CD14-positive monocyte (primary cell): ENCODE measurements around the gene OPRM1. TPM values are rescaled to one million over a fixed set of nuclear protein-coding genes. Genes with fewer than 3 reads are reported as not detected.

Experiments
- DNase-seq, 3 donors: peaks; one replicate each; pipeline ENCODE4 v3.0.0-alpha.2; 2011 to 2022
- H2AFZ ChIP-seq: 2 replicates; pipeline ENCODE4 v1.6.0; 2012; ENCODE audit warnings: mild to moderate bottlenecking, low read depth, low read length, inconsistent platforms; ENCODE audit not compliant: insufficient read depth, poor library complexity, severe bottlenecking
- H3K27ac ChIP-seq, 2 donors: 1 replicate in 1 of 2; 2 replicates in 1 of 2; pipeline ENCODE4 v1.5.1; 2012 to 2013; ENCODE audit warnings: low read length in 2 of 2, control low read depth in 1 of 2, inconsistent platforms in 1 of 2, low read depth in 1 of 2, mild to moderate bottlenecking in 1 of 2
- H3K27me3 ChIP-seq, 2 donors: one replicate each; pipeline versions ENCODE4 v1.6.0 to v1.6.1; 2011 to 2013; ENCODE audit warnings: low read length in 2 of 2; ENCODE audit not compliant: control insufficient read depth in 2 of 2, insufficient read depth in 2 of 2
- H3K36me3 ChIP-seq, 2 donors: replicated peaks in 1 of 2; 1 replicate in 1 of 2; 2 replicates in 1 of 2; pipeline versions ENCODE4 v1.5.1 to v1.6.1; 2012 to 2013; ENCODE audit warnings: low read length in 2 of 2, control low read depth in 1 of 2, inconsistent platforms in 1 of 2, mild to moderate bottlenecking in 1 of 2; ENCODE audit not compliant: insufficient read depth in 2 of 2, control insufficient read depth in 1 of 2
- H3K4me1 ChIP-seq, 2 donors: 1 replicate in 1 of 2; 2 replicates in 1 of 2; pipeline versions ENCODE4 v1.5.1 to v1.6.1; 2012 to 2013; ENCODE audit warnings: low read length in 2 of 2, control low read depth in 1 of 2, inconsistent platforms in 1 of 2, mild to moderate bottlenecking in 1 of 2, moderate library complexity in 1 of 2; ENCODE audit not compliant: insufficient read depth in 2 of 2, control insufficient read depth in 1 of 2
- H3K4me2 ChIP-seq: replicated peaks from 2 replicates; pipeline ENCODE3; 2012; ENCODE audit warnings: low read length, moderate library complexity, mild to moderate bottlenecking; ENCODE audit not compliant: poor library complexity, severe bottlenecking; ENCODE audit errors: extremely low read depth
- H3K4me3 ChIP-seq, 3 experiments: fragments of 200-600 bp in 1 of 3; sonication (generic) in 1 of 3; replicated peaks in 1 of 3; 1 replicate in 2 of 3; 2 replicates in 1 of 3; pipeline ENCODE4 v1.5.1; 2011 to 2013; ENCODE audit warnings: low read length in 3 of 3, mild to moderate bottlenecking in 3 of 3, control low read depth in 2 of 3, low read depth in 2 of 3, inconsistent platforms in 1 of 3, moderate library complexity in 1 of 3
- H3K79me2 ChIP-seq: 2 replicates; pipeline ENCODE4 v1.6.0; 2012; ENCODE audit warnings: mild to moderate bottlenecking, control low read depth, inconsistent platforms, low read length, moderate library complexity; ENCODE audit not compliant: insufficient read depth
- H3K9ac ChIP-seq: 2 replicates; pipeline ENCODE4 v1.6.0; 2017; ENCODE audit warnings: low read length, mild to moderate bottlenecking; ENCODE audit not compliant: insufficient read depth, poor library complexity, severe bottlenecking
- H3K9me3 ChIP-seq, 2 donors: replicated peaks in 1 of 2; 1 replicate in 1 of 2; 2 replicates in 1 of 2; pipeline versions ENCODE4 v1.5.1 to v1.6.1; 2012 to 2013; ENCODE audit warnings: low read length in 2 of 2, control low read depth in 1 of 2; ENCODE audit not compliant: control insufficient read depth in 1 of 2, insufficient read depth in 1 of 2
- H4K20me1 ChIP-seq: 2 replicates; pipeline ENCODE4 v1.6.0; 2012; ENCODE audit warnings: mild to moderate bottlenecking, low read length, control low read depth, moderate library complexity; ENCODE audit not compliant: insufficient read depth
- H3K27ac Mint-ChIP-seq, 7 donors: one replicate each; pipeline ENCODE4 v1.8.0; 2020; ENCODE audit warnings: mild to moderate bottlenecking in 7 of 7, mixed read lengths in 7 of 7, moderate library complexity in 6 of 7, inconsistent platforms in 2 of 7
- H3K27me3 Mint-ChIP-seq, 3 donors: one replicate each; pipeline ENCODE4 v1.8.0; 2021 to 2022; ENCODE audit warnings: low read depth in 3 of 3, mild to moderate bottlenecking in 3 of 3, mixed read lengths in 3 of 3, moderate library complexity in 3 of 3, inconsistent platforms in 1 of 3
- H3K36me3 Mint-ChIP-seq, 2 donors: one replicate each; pipeline ENCODE4 v1.8.0; 2020; ENCODE audit warnings: mixed read lengths in 2 of 2, inconsistent platforms in 1 of 2, mild to moderate bottlenecking in 1 of 2
- H3K4me1 Mint-ChIP-seq: one replicate; pipeline ENCODE4 v1.8.0; 2020; ENCODE audit warnings: mild to moderate bottlenecking, mixed read lengths
- H3K4me3 Mint-ChIP-seq, 2 donors: one replicate each; pipeline ENCODE4 v1.8.0; 2020; ENCODE audit warnings: mild to moderate bottlenecking in 2 of 2, mixed read lengths in 2 of 2, moderate library complexity in 1 of 2
- H3K9me3 Mint-ChIP-seq, 7 donors: one replicate each; pipeline ENCODE4 v1.8.0; 2020 to 2022; ENCODE audit warnings: mixed read lengths in 7 of 7, mild to moderate bottlenecking in 6 of 7, moderate library complexity in 6 of 7, inconsistent platforms in 2 of 7
- WGBS: methylation state at CpG from one replicate; pipeline ENCODE4 v1.1.5; 2013; ENCODE audit warnings: missing lambda C conversion rate; ENCODE audit not compliant: insufficient coverage; 5-methylcytosine and 5-hydroxymethylcytosine counted together
- intact Hi-C, 2 donors: fragments of 100-400 bp; cut with micrococcal nuclease; formaldehyde crosslinking; loops; one replicate each; pipeline versions ENCODE4 v1.15.0 to v1.15.1; 2023
- polyA plus RNA-seq, 3 donors: library from polyadenylated mRNA; depleted of rRNA in 1 of 3; unstranded in 2 of 3; stranded (reverse) in 1 of 3; fragments of 300-500 nt in 2 of 3; fragments of >200 nt in 1 of 3; fragmentation: Illumina TruSeq in 2 of 3; gene quantifications; 1 replicate in 2 of 3; 2 replicates in 1 of 3; pipeline ENCODE4 v1.2.3, GENCODE V29; 2012 to 2021
- TF ChIP-seq, protein P1 (sequence below): fragments of 200-600 bp; IDR thresholded peaks from one replicate; pipeline ENCODE4 v1.8.0; 2022; ENCODE audit warnings: antibody characterized with exemption, mild to moderate bottlenecking

The OPRM1 gene
- polyA plus RNA-seq, 3 donors, result not detected

GRCh38 chr6:154112181-154112809 lies 73.3 kb downstream of the OPRM1 start:
- WGBS, result 100% methylated on average over 1 of the region's 2 CpGs
- Histone ChIP-seq H3K4me1 (no peaks in the 10 kb centered on the region), H3K79me2 (no peaks in the 10 kb centered on the region), H4K20me1 (no peaks in the 10 kb centered on the region), H3K9me3 (peaks cover 0 to 9% of the 10 kb centered on the region in 2 donors), H3K27ac (no peak overlapping the region), H3K9ac (no peak overlapping the region), H3K4me2 (no peak overlapping the region), H3K36me3 (no peaks in the 10 kb centered on the region), H3K27me3 (no peaks in the 10 kb centered on the region), H2AFZ (no peak overlapping the region), H3K4me3 (no peak overlapping the region)
- H3K4me3 Mint-ChIP-seq, result no peak overlapping the region
- no peak overlapping the region for H3K27ac Mint-ChIP-seq
- no peaks in the 10 kb centered on the region for H3K4me1 Mint-ChIP-seq
- intact Hi-C loops, result no loop called here
- TF ChIP-seq, protein P1, sequence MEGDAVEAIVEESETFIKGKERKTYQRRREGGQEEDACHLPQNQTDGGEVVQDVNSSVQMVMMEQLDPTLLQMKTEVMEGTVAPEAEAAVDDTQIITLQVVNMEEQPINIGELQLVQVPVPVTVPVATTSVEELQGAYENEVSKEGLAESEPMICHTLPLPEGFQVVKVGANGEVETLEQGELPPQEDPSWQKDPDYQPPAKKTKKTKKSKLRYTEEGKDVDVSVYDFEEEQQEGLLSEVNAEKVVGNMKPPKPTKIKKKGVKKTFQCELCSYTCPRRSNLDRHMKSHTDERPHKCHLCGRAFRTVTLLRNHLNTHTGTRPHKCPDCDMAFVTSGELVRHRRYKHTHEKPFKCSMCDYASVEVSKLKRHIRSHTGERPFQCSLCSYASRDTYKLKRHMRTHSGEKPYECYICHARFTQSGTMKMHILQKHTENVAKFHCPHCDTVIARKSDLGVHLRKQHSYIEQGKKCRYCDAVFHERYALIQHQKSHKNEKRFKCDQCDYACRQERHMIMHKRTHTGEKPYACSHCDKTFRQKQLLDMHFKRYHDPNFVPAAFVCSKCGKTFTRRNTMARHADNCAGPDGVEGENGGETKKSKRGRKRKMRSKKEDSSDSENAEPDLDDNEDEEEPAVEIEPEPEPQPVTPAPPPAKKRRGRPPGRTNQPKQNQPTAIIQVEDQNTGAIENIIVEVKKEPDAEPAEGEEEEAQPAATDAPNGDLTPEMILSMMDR, result no peak
- H3K36me3 Mint-ChIP-seq, result no peaks in the 10 kb centered on the region
- H3K9me3 Mint-ChIP-seq, result peaks cover 3 to 13% (median 7%) of the 10 kb centered on the region in 7 donors
- DNase-seq, result no peak
- peaks cover 0 to 5% (median 3%) of the 10 kb centered on the region in 3 donors for H3K27me3 Mint-ChIP-seq

DNA sequence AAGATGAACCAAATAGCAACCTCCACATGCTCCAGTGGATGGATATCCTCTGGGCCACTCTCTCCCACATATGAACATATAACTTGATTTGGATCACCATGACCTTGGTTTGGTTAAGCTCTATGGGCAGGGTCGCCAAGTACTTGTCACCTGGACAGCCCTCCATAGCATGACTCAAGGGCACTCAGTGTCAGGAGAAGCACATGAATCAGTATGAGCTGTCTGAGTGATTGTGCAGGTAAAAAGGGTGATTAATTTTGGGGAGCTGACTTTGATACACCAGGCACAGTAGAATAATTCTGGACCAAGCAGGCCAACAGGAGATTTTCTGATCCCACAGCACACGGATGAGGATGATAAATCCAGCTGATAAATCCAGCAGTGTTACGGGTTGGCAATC lies 74.4 kb downstream of the OPRM1 start:
- no peak overlapping the region for H3K27ac Mint-ChIP-seq
- Histone ChIP-seq H3K4me2 (no peak overlapping the region), H3K27ac (no peak overlapping the region), H3K27me3 (no peaks in the 10 kb centered on the region), H3K9me3 (peaks cover 0 to under 1% of the 10 kb centered on the region in 2 donors), H3K4me1 (no peaks in the 10 kb centered on the region), H4K20me1 (no peaks in the 10 kb centered on the region), H2AFZ (no peak overlapping the region), H3K4me3 (no peak overlapping the region), H3K9ac (no peak overlapping the region), H3K79me2 (no peaks in the 10 kb centered on the region), H3K36me3 (no peaks in the 10 kb centered on the region)
- peaks cover 2 to 13% (median 7%) of the 10 kb centered on the region in 7 donors for H3K9me3 Mint-ChIP-seq
- no peak overlapping the region for H3K4me3 Mint-ChIP-seq
- H3K36me3 Mint-ChIP-seq, result no peaks in the 10 kb centered on the region
- intact Hi-C loops, result no loop called here
- H3K27me3 Mint-ChIP-seq, result peaks cover 3 to 5% (median 4%) of the 10 kb centered on the region in 3 donors
- WGBS, result no CpG with 5 or more reads among the region's 3 CpGs
- H3K4me1 Mint-ChIP-seq, result no peaks in the 10 kb centered on the region
- no peak for DNase-seq
- TF ChIP-seq, protein P1, result no peak
